AG04450 (cell line): ENCODE results near the gene LAMA5. TPM values are rescaled to one million over a fixed set of nuclear protein-coding genes. Genes with fewer than 3 reads are reported as not detected.

Experiments used
- CTCF ChIA-PET: fragments of 300-600, 350-600 bp; formaldehyde crosslinking; extraction: SDS; loops from one replicate; lab custom pipeline; 2022; ENCODE audit warnings: antibody characterized with exemption, inconsistent platforms; lab: Charles Lee
- POLR2A ChIA-PET: fragments of 350-600 bp; formaldehyde crosslinking; extraction: SDS; loops from one replicate; lab custom pipeline; 2021; ENCODE audit warnings: antibody characterized with exemption, inconsistent platforms; lab: Yijun Ruan, JAX
- DNase-seq: peaks from one replicate; pipeline ENCODE4 v3.0.0-alpha.2; 2011; ENCODE audit warnings: low read depth, low spot score
- H3K27ac ChIP-seq: one replicate; pipeline ENCODE4 v1.5.1; 2012; ENCODE audit warnings: low read depth, low read length, control low read depth
- H3K27me3 ChIP-seq: one replicate; pipeline ENCODE4 v1.6.0; 2012; ENCODE audit warnings: low read length; ENCODE audit not compliant: control insufficient read depth, insufficient read depth
- H3K4me3 ChIP-seq: 2 replicates; pipeline ENCODE4 v1.5.1; 2011; ENCODE audit warnings: mild to moderate bottlenecking, low read depth, low read length, control low read depth
- H3K9me3 ChIP-seq: 2 replicates; pipeline ENCODE4 v1.5.1; 2012; ENCODE audit warnings: low read length; ENCODE audit not compliant: control insufficient read depth, insufficient read depth
- polyA plus RNA-seq: library from polyadenylated mRNA; depleted of rRNA; stranded (reverse); fragments of >200 nt; gene quantifications from 2 replicates; pipeline ENCODE4 v1.2.3, GENCODE V29; 2011
- TF ChIP-seq, protein P1 (sequence below): IDR thresholded peaks from 2 replicates; pipeline ENCODE4 v1.5.1; 2011; ENCODE audit warnings: low read depth, low read length, control low read depth, inconsistent platforms

Gene LAMA5
- polyA plus RNA-seq, 1 experiment: 1.9 TPM

DNA sequence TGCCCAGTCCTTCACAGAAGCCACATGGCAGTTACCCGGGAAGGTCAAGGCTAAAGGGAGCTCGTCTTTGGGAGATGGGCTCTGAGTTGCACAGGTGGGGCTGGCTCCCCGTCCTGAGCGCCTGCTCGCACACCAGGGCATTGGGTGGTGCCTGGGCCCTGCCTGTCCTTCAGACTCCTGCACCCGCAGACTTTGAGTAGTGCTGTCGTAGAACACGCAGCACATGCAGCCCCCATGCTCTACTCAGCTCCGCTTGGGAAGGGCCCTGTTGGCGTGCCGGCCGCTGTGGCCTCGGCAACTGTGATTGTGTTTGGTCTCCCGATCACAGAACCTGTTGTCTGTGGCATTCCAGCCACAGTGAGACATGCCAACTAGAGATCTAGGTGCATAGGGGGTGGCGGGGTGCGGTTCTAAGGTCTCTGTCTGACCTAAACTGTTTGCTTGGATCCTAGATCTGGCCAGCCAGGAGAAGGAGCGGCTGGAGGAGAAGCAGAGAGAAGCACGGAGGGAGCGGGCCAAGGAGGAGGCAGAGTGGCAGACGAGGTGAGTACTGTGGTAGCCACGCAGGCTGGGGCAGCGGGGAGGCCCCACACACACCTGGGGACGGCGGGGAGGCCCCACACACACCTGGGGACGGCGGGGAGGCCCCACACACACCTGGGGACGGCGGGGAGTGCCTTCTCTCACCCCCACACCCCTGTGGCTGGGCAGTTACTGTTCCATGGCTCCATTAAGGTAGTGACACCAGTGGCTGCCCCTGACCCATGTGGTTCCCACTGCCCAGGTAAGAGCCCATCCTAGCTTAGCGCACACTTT lies 75.7 kb downstream of the LAMA5 start:
- ChIA-PET CTCF (interaction anchor here (1.0 to 1.1 kb wide), 2 partner anchors 11 to 91 kb away, joined by 3 read pairs; no protein-coding TSS in a partner anchor), POLR2A (no interaction called here)
- no peak for DNase-seq
- no peaks in the 10 kb centered on the region; the same call in 1 of the 2 replicates for H3K9me3 ChIP-seq
- H3K4me3 ChIP-seq: no peak overlapping the region
- H3K27ac ChIP-seq: no peak overlapping the region
- TF ChIP-seq, protein P1, sequence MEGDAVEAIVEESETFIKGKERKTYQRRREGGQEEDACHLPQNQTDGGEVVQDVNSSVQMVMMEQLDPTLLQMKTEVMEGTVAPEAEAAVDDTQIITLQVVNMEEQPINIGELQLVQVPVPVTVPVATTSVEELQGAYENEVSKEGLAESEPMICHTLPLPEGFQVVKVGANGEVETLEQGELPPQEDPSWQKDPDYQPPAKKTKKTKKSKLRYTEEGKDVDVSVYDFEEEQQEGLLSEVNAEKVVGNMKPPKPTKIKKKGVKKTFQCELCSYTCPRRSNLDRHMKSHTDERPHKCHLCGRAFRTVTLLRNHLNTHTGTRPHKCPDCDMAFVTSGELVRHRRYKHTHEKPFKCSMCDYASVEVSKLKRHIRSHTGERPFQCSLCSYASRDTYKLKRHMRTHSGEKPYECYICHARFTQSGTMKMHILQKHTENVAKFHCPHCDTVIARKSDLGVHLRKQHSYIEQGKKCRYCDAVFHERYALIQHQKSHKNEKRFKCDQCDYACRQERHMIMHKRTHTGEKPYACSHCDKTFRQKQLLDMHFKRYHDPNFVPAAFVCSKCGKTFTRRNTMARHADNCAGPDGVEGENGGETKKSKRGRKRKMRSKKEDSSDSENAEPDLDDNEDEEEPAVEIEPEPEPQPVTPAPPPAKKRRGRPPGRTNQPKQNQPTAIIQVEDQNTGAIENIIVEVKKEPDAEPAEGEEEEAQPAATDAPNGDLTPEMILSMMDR: no peak
- H3K27me3 ChIP-seq: no peaks in the 10 kb centered on the region

DNA sequence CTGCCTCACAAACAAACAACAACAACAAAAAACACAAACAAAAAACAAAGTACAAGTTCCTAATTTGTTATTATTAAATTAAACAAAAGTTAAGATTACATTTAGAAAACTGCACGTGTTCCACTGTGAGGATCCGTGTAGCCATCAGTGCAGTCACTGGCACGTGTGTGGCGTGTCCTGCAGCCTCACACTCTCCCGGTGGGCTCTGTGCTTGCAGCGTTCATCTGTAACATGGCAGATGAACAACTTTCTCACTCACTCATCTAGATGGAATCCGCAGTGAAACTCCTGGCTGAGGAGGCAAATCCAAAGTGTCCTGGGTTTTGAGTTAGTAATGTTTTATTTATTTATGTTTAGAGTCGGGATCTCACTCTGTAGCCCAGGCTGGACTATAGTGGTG lies 77.2 kb downstream of the LAMA5 start:
- TF ChIP-seq, protein P1: no peak
- Histone ChIP-seq H3K4me3 (no peak overlapping the region), H3K27ac (no peak overlapping the region), H3K9me3 (no peaks in the 10 kb centered on the region; the same call in 1 of the 2 replicates), H3K27me3 (no peaks in the 10 kb centered on the region)
- ChIA-PET CTCF (interaction anchor here (1.1 kb wide), 1 partner anchor 12 kb away, joined by 3 read pairs; no protein-coding TSS in a partner anchor), POLR2A (no interaction called here)
- DNase-seq: no peak

DNA sequence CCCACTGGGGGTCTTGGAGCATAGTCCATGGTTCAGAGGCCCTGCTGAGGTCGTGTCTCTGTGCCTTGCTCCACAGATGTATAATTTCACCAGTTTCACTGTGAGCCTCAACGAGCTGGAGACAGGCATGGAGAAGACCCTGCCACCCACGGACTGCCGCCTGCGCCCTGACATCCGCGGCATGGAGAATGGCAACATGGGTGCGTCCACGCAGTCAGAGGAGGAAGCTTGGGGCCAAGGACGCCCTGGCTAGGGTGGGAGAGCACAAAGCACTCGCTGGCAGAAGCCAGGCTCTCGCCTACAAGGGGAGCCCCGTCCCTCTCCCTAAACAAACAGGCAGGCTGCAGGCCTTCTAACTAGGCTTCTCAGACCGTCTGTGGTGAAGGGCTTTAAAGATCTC lies 78.0 kb downstream of the LAMA5 start:
- Histone ChIP-seq H3K4me3 (no peak overlapping the region), H3K27me3 (no peaks in the 10 kb centered on the region), H3K27ac (no peak overlapping the region), H3K9me3 (no peaks in the 10 kb centered on the region; the same call in 1 of the 2 replicates)
- no peak for DNase-seq
- ChIA-PET CTCF (no interaction called here), POLR2A (no interaction called here)
- TF ChIP-seq, protein P1: no peak

DNA sequence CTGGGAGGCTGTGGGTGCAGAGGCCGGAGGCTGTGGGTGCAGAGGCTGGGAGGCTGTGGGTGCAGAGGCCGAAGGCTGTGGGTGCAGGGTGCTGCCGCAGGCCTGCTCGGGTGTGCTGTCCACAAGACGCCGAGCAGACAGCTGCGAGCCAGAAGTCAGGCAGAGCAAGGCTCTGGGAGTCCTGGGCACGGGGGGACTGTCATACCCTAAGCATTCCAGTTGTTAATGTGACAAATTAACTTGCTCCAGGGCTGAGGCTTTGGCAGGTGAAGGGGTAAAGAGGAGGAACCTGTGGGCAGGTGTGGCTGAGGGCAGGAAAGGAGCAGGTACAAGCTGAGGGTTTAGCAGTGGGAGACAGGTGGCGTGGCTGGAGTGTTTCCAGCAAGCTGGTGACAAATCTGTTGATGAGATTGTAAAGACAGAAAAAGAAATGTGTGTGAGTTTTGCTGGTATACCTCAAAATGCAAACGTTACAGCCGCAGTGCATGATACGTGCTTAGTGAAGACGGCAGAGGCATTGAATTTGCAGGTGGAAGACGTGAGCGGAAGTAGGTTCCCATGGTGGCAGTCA lies 78.5 kb downstream of the LAMA5 start:
- Histone ChIP-seq H3K27me3 (no peaks in the 10 kb centered on the region), H3K4me3 (no peak overlapping the region), H3K9me3 (no peaks in the 10 kb centered on the region; the same call in 1 of the 2 replicates), H3K27ac (no peak overlapping the region)
- no peak for DNase-seq
- TF ChIP-seq, protein P1: no peak
- ChIA-PET CTCF (no interaction called here), POLR2A (no interaction called here)
